H1 (cell line): ENCODE results near the gene EXO1. TPM values are rescaled to one million over a fixed set of nuclear protein-coding genes. Genes with fewer than 3 reads are reported as not detected.
A peak's percentile ranks its signal among the peaks of the same experiment; 100 is the strongest.

Source experiments
- EP300 ChIP-seq, 2 experiments: IDR thresholded peaks; 1 replicate in 1 of 2; 2 replicates in 1 of 2; pipeline ENCODE4 v1.6.1; 2011 to 2012; ENCODE audit warnings: low read depth in 2 of 2, low read length in 2 of 2, mild to moderate bottlenecking in 2 of 2, borderline replicate concordance in 1 of 2, inconsistent platforms in 1 of 2, moderate library complexity in 1 of 2
- RNF2 ChIP-seq: fragments of 200-900, 300-1000 bp; sonication (generic); IDR thresholded peaks from 2 replicates; pipeline ENCODE4 v1.7.1; 2016; ENCODE audit warnings: borderline replicate concordance, low read depth, mild to moderate bottlenecking, antibody characterized with exemption, low read length; ENCODE audit not compliant: poor library complexity, severe bottlenecking; ENCODE audit errors: missing control alignments
- TEAD4 ChIP-seq: IDR thresholded peaks from 2 replicates; pipeline ENCODE4 v1.6.1; 2012; ENCODE audit warnings: low read depth, low read length, inconsistent platforms, mixed read lengths
- polyA plus RNA-seq, 7 experiments: library from polyadenylated mRNA; depleted of rRNA in 3 of 7; stranded (reverse) in 5 of 7; unstranded in 2 of 7; fragments of >200 nt in 5 of 7; fragments of 200-250 nt in 2 of 7; gene quantifications; 1 replicate in 5 of 7; 2 replicates in 1 of 7; 4 replicates in 1 of 7; pipeline versions ENCODE4 v1.2.1 to v1.2.3, GENCODE V29; 2011 to 2013; ENCODE audit warnings: missing spikeins in 2 of 7, mixed read lengths in 2 of 7
- total RNA-seq: library from RNA; stranded (reverse); fragmentation: NEBNext Ultra II Directional; extraction: Animal tissue kit (Norgen Biotek cat#: 25700); gene quantifications from 2 replicates; pipeline ENCODE4 v1.2.1, GENCODE V29; 2021

The EXO1 gene
- total and polyA plus RNA-seq, 2 of the 8 experiments (the other 6 are each of a cell fraction or from before 2014, with no cell fraction given) = 9.2 to 43.0 TPM

DNA sequence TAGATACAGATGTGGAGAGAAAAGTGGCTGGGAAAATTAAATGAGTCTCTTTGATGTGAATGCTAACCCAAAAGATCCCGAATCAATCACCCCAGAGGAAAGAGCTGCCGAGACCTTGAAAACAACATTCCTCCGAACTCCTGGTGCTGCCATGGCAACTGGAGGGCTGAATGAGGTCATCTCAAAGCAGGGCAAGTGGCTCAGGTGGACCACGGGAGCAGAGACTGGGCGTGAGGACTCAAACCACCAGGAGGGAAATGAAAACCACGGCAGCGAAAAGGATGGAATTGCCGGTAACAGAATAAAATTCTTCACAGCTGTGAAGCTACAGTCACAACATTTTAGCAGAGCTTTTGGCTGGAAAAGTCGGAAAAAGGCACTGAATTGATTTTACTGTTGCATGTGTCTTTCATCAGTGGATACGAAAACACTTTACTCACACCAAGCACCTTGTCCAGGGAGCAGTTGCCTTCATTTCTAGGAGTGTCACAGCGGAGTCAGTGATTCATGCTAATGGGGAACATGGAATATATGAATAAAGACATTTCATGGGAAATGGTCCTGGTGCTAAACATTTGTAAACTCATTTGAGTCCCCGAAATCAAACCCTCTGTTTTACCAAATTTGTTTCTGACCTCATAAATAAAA, 86.3 kb downstream of the EXO1 start (continued):
- TF ChIP-seq EP300 (IDR thresholded peaks at IDR 0.05; ENCODE audit: borderline replicate concordance in 1 of 2, low read depth in 2 of 2, low read length in 2 of 2) (no peak), RNF2 (no peak), TEAD4 (peak; percentile 59; the same call in 1 of the 2 replicates)
